Memory B cell (primary cell): ENCODE measurements around the gene RASIP1.
"Not testable (repeated sequence)": the region's sequence is repeated elsewhere in the genome, so short reads cannot be mapped to it uniquely, and the experiment has no call there.

ENCODE experiments used
- ATAC-seq: fragments of 150-1000 bp; cut with Tn5 transposase; 2 replicates; pipeline ENCODE4 v1.10.0; 2021; ENCODE audit warnings: low read depth, mild to moderate bottlenecking, moderate library complexity
- DNase-seq, 2 donors: peaks; one replicate each; pipeline ENCODE4 v3.0.0; 2022; ENCODE audit warnings: low spot score in 2 of 2
- H3K27ac Mint-ChIP-seq: one replicate; pipeline ENCODE4 v1.8.0; 2022; ENCODE audit warnings: mild to moderate bottlenecking, moderate library complexity, mixed read lengths
- H3K27me3 Mint-ChIP-seq: one replicate; pipeline ENCODE4 v1.8.0; 2022; ENCODE audit warnings: mixed read lengths
- H3K36me3 Mint-ChIP-seq: one replicate; pipeline ENCODE4 v1.8.0; 2022; ENCODE audit warnings: mild to moderate bottlenecking, mixed read lengths
- H3K4me1 Mint-ChIP-seq: one replicate; pipeline ENCODE4 v1.8.0; 2022; ENCODE audit warnings: mixed read lengths
- H3K4me3 Mint-ChIP-seq: one replicate; pipeline ENCODE4 v1.8.0; 2022; ENCODE audit warnings: mild to moderate bottlenecking, moderate library complexity, mixed read lengths
- H3K9me3 Mint-ChIP-seq: one replicate; pipeline ENCODE4 v1.8.0; 2022; ENCODE audit warnings: mixed read lengths

Gene RASIP1

GRCh38 chr19:48728911-48729664 is 11.3 kb downstream of the RASIP1 start:
- Mint-ChIP-seq H3K27me3 (no peaks in the 10 kb centered on the region), H3K9me3 (peaks cover 12% of the 10 kb centered on the region), H3K36me3 (peaks cover 13% of the 10 kb centered on the region), H3K4me1 (peaks cover 14% of the 10 kb centered on the region), H3K4me3 (no peak overlapping the region), H3K27ac (no peak overlapping the region)
- DNase-seq (no peak), ATAC-seq (no peak)

GRCh38 chr19:48726556-48726955 is 13.9 kb downstream of the RASIP1 start:
- Mint-ChIP-seq H3K27me3 (no peaks in the 10 kb centered on the region), H3K36me3 (peaks cover 13% of the 10 kb centered on the region), H3K9me3 (peaks cover 12% of the 10 kb centered on the region), H3K27ac (peak overlapping the region; percentile 71), H3K4me3 (no peak overlapping the region), H3K4me1 (peaks cover 14% of the 10 kb centered on the region)
- ATAC-seq (peak; percentile 82), DNase-seq (peak in 1 of 2 donors; percentile 44)

- peak in 1 of 2 donors; percentile 66 for DNase-seq
- Mint-ChIP-seq H3K36me3 (peaks cover 13% of the 10 kb centered on the region), H3K4me3 (peak overlapping the region; percentile 43)
Measured at GRCh38 chr19:48724796-48725753, 15.3 kb downstream of the RASIP1 start.

DNA sequence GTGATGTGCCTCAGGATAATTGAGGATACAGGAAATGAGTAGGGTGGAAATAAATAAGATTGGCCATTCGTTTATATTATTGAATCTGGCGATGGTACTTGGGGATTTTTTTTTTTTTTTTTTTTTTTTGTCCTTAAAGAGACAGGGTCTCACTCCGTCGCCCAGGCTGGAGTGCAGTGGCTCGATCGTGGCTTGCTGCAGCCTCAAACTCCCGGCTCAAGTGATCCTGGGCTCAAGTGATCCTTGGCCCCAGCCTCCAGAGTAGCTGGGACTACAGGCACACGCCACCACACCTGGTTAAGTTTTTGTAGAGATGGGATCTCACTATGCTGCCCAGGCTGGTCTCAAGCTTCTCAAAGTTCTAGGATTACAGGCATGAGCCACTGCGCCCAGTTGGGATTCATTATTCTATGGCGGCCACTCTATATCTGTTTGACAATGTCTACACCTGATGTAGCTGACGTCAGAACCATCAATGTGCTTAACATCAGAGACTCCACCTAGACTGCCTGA is 18.2 kb downstream of the RASIP1 start:
- DNase-seq (no peak), ATAC-seq (no peak)
- Mint-ChIP-seq H3K9me3 (peaks cover 12% of the 10 kb centered on the region), H3K4me3 (no peak overlapping the region), H3K27me3 (no peaks in the 10 kb centered on the region), H3K36me3 (peaks cover 11% of the 10 kb centered on the region), H3K27ac (no peak overlapping the region), H3K4me1 (peaks cover 18% of the 10 kb centered on the region)

More at GRCh38 chr19:48724796-48725753, 15.3 kb downstream of the RASIP1 start:
- Mint-ChIP-seq H3K27ac (peak overlapping the region; percentile 75), H3K27me3 (no peaks in the 10 kb centered on the region), H3K4me1 (peaks cover 18% of the 10 kb centered on the region), H3K9me3 (peaks cover 12% of the 10 kb centered on the region)
- peak; percentile 53 for ATAC-seq

GRCh38 chr19:48720613-48721296 is 19.7 kb downstream of the RASIP1 start:
- peak overlapping the region; percentile 96 for H3K27ac Mint-ChIP-seq
- H3K4me3 Mint-ChIP-seq, result peak overlapping the region; percentile 97
- peak; percentile 77 to 81 for DNase-seq
- ATAC-seq, result peak; percentile 81
- peaks cover 12% of the 10 kb centered on the region for H3K4me1 Mint-ChIP-seq
- no peaks in the 10 kb centered on the region for H3K27me3 Mint-ChIP-seq
- peaks cover 6% of the 10 kb centered on the region for H3K36me3 Mint-ChIP-seq
- H3K9me3 Mint-ChIP-seq, result peaks cover 7% of the 10 kb centered on the region

- Mint-ChIP-seq H3K4me3 (peak overlapping the region; percentile 97), H3K9me3 (peaks cover 5% of the 10 kb centered on the region), H3K27me3 (no peaks in the 10 kb centered on the region), H3K4me1 (peaks cover 13% of the 10 kb centered on the region), H3K36me3 (peaks cover 5% of the 10 kb centered on the region), H3K27ac (peak overlapping the region; percentile 96)
- ATAC-seq, result peak; percentile 4
- no peak for DNase-seq
Measured at GRCh38 chr19:48720251-48720612, 20.2 kb downstream of the RASIP1 start.

DNA sequence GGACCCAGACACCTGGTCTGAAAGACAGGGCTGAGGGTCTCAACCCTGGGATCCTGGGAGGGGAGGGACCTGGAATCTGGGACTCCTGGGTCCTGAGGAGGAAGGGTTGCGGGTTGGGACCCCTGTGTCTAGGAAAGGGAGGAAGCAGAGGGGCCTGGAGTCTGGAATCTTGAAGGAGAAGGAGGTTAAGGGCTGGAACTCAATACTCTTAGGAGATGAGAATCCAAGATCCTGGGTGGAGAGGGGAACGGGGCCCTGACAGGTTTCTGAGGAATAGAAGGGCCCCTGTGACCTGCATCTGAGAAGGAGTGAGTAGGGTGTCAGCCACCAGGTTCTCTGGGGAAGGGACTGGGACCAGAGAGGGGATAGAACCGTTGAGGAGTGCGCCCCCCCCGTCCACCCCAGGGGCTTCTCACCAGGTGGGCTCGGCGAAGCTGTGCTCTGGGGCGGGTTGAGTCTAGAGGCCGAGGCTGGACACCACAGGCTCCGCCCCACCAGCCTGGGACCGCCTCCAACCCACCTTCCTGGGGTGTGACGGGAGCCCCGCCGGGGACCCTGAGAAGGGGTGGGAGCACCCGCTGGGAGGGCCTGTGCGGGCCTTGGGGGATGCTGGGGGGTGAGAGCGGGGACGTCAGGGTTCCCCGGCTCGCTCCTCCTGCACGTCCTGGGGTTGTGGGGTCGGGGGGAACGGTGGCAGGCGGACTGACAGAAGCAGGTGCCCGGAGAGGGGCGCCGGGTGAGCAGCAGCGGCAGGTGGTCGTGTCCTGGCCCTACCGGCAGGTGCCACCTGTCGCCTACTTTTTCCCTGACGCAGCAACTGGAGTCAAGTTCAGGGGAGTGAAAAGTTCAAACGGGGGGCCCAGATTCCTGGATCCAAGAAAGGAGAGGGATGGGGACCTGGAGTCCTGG is 20.9 kb downstream of the RASIP1 start, which contains the start of gene MAMSTR:
TSS of gene MAMSTR (minus strand) at position 463 of the 909 bp plus-strand sequence. CDS start 694 bp downstream, outside the sequence.
- ATAC-seq (no peak), DNase-seq (no peak)
- Mint-ChIP-seq H3K36me3 (no peaks in the 10 kb centered on the region), H3K4me1 (peaks cover 12% of the 10 kb centered on the region), H3K27ac (peak within 1 kb of the TSS; percentile 96), H3K9me3 (no peaks in the 10 kb centered on the region), H3K27me3 (no peaks in the 10 kb centered on the region), H3K4me3 (peak within 1 kb of the TSS; percentile 97)

DNA sequence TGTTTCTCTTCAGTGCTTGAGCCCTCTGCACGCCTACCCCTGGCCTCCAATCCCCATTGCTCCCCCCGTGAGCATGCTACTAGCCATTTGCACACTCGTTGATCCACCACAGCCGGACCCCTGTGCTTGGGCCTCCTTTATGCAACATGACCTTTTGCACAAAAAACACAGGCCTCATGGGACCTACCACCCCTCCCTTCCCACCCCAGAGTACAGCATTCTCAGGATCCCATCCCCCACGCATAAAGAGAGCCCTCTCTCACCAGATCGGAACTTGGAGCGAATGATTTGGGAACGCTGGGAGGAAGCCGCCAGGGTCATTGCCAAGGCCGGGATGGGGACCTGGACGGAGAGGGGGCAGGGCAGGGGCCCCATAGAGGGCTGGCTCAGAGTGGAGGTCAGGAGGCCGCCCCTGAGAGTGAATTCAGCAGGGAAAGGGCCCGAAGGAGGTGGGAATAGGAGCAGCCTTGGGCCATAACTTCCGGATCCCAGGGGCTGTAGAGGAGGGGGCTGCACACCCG is 21.6 kb downstream of the RASIP1 start:
- no peak for ATAC-seq
- no peaks in the 10 kb centered on the region for H3K27me3 Mint-ChIP-seq
- no peaks in the 10 kb centered on the region for H3K36me3 Mint-ChIP-seq
- H3K9me3 Mint-ChIP-seq, result no peaks in the 10 kb centered on the region
- H3K4me3 Mint-ChIP-seq, result no peak overlapping the region
- peaks cover 12% of the 10 kb centered on the region for H3K4me1 Mint-ChIP-seq
- no peak for DNase-seq
- no peak overlapping the region for H3K27ac Mint-ChIP-seq

DNA sequence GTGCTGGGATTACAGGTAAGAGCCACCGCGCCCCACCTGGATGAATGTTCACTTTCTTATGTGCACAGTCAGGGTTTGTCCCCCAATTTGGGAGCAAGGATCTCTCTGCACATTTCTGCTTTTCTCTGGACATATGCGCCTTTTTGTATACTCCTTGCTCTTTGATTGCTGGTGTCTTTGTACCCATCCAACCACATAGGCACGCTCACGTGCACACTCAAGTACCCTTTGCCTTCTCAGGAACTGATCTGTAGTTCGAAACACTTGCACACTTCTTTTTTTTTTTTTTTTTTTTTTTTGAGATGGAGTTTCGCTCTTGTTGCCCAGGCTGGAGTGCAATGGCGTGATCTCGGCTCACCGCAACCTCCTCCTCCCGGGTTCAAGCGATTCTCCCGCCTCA is 22.3 kb downstream of the RASIP1 start:
- H3K27ac Mint-ChIP-seq, DNase-seq, H3K9me3 Mint-ChIP-seq, ATAC-seq, H3K36me3 Mint-ChIP-seq, H3K27me3 Mint-ChIP-seq, H3K4me3 Mint-ChIP-seq: not testable (repeated sequence)
- peaks cover 17% of the 10 kb centered on the region for H3K4me1 Mint-ChIP-seq

DNA sequence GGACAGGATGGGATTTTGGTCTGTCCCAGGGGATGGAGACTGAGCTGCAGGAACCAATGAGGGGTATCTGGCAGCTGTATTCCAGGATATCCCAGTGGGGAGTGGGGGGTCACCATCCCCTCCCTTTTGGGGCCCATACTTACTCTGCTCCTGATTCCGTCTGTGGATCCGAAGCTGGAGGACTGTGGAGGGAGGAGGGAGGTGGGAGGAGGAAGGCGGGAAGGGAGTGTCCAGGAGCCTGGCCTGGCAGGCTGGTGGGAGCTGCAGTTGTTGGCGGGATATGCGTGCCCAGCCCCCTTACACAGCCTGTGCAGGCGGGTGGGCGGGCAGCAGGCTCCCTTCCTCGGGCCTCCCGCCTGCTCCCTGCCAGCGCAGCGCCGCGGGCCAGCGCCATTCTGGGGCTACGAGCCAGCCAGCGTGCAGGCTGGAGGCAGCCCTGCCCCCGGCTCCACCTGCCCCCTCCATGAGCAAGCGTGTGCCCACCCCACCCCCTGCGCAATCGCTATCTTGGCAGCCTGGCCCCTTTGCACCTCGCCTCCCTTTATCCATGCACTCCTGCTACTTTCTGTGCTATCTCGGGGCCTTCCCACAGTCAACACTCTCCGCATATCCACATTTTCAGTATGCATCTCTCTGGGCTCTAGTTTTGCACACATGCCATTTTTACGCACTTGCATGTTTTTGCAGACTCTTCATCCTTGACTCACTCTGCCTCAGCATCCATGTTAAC is 23.7 kb downstream of the RASIP1 start:
- DNase-seq (no peak), ATAC-seq (no peak)
- Mint-ChIP-seq H3K4me1 (peaks cover 18% of the 10 kb centered on the region), H3K36me3 (no peaks in the 10 kb centered on the region), H3K9me3 (no peaks in the 10 kb centered on the region), H3K27me3 (no peaks in the 10 kb centered on the region), H3K4me3 (no peak overlapping the region), H3K27ac (no peak overlapping the region)

- no peak for ATAC-seq
- H3K9me3 Mint-ChIP-seq, result no peaks in the 10 kb centered on the region
- peak overlapping the region; percentile 11 for H3K4me3 Mint-ChIP-seq
- peaks cover 14% of the 10 kb centered on the region for H3K4me1 Mint-ChIP-seq
- no peaks in the 10 kb centered on the region for H3K36me3 Mint-ChIP-seq
- no peaks in the 10 kb centered on the region for H3K27me3 Mint-ChIP-seq
- no peak for DNase-seq
- H3K27ac Mint-ChIP-seq, result no peak overlapping the region
Measured at GRCh38 chr19:48715681-48716171, 24.7 kb downstream of the RASIP1 start.
